Measurements from ENCODE around the gene KCNMB3.

Gene KCNMB3

GRCh38 chr3:179289295-179289694, 38.4 kb upstream of the KCNMB3 start:
- DNase-seq (ENCODE audit: low read depth, low spot score): no peak
- ChIA-PET POLR2A (no interaction called here), CTCF (interaction anchor here (0.8 to 1.4 kb wide), 2 partner anchors 17 to 274 kb away, joined by 4 to 5 read pairs; no protein-coding TSS in a partner anchor)
- H3K4me3 ChIP-seq (ENCODE audit: low read depth, low read length): no peak overlapping the region
- TF ChIP-seq CTCF (IDR thresholded peaks at IDR 0.05; ENCODE audit: insufficient read depth, low read length, missing control alignments): no peak

GRCh38 chr3:179288845-179289244, 37.9 kb upstream of the KCNMB3 start:
- POLR2A ChIA-PET: no interaction called here
- DNase-seq (ENCODE audit: low read depth, low spot score): no peak
- no peak overlapping the region for H3K4me3 ChIP-seq (ENCODE audit: low read depth, low read length)
- CTCF ChIA-PET: interaction anchor here (0.8 to 1.4 kb wide), 2 partner anchors 17 to 273 kb away, joined by 4 to 5 read pairs; no protein-coding TSS in a partner anchor
- TF ChIP-seq CTCF (IDR thresholded peaks at IDR 0.05; ENCODE audit: insufficient read depth, low read length, missing control alignments): no peak

- POLR2A ChIA-PET: no interaction called here
- no peak overlapping the region for H3K4me3 ChIP-seq (ENCODE audit: low read depth, low read length)
- no peak for TF ChIP-seq CTCF (IDR thresholded peaks at IDR 0.05; ENCODE audit: insufficient read depth, low read length, missing control alignments)
- DNase-seq (ENCODE audit: low read depth, low spot score): no peak
- CTCF ChIA-PET: interaction anchor here (0.9 kb wide), 1 partner anchor 270 kb away, joined by 3 read pairs; no protein-coding TSS in a partner anchor
Observed at GRCh38 chr3:179286331-179286730, 35.4 kb upstream of the KCNMB3 start.

GRCh38 chr3:179281825-179282224, 30.9 kb upstream of the KCNMB3 start:
- H3K4me3 ChIP-seq (ENCODE audit: low read depth, low read length): no peak overlapping the region
- TF ChIP-seq CTCF (IDR thresholded peaks at IDR 0.05; ENCODE audit: insufficient read depth, low read length, missing control alignments): no peak
- ChIA-PET POLR2A (no interaction called here), CTCF (no interaction called here)
- no peak for DNase-seq (ENCODE audit: low read depth, low spot score)

GRCh38 chr3:179279837-179280236, 28.9 kb upstream of the KCNMB3 start:
- CTCF ChIA-PET: interaction anchor here (0.7 to 1.6 kb wide), 3 partner anchors 14 to 175 kb away, joined by 3 read pairs; no protein-coding TSS in a partner anchor
- DNase-seq (ENCODE audit: low read depth, low spot score): no peak
- POLR2A ChIA-PET: no interaction called here
- no peak for TF ChIP-seq CTCF (IDR thresholded peaks at IDR 0.05; ENCODE audit: insufficient read depth, low read length, missing control alignments)
- no peak overlapping the region for H3K4me3 ChIP-seq (ENCODE audit: low read depth, low read length)

GRCh38 chr3:179278932-179279693, 28.2 kb upstream of the KCNMB3 start:
- CTCF ChIA-PET: interaction anchor here (0.7 to 1.6 kb wide), 4 partner anchors 14 to 174 kb away, joined by 3 read pairs; no protein-coding TSS in a partner anchor
- POLR2A ChIA-PET: no interaction called here
- H3K4me3 ChIP-seq (ENCODE audit: low read depth, low read length): no peak overlapping the region
- no peak for DNase-seq (ENCODE audit: low read depth, low spot score)
- TF ChIP-seq CTCF (IDR thresholded peaks at IDR 0.05; ENCODE audit: insufficient read depth, low read length, missing control alignments): no peak

Data from AG04449 (cell line).